Muscle of leg (tissue), 10 donors: ENCODE measurements around the gene ST7L. TPM values are rescaled to one million over a fixed set of nuclear protein-coding genes. Genes with fewer than 3 reads are reported as not detected.

ENCODE experiments used
- DNase-seq: peaks from one replicate; pipeline ENCODE4 v3.0.0; 2013
- H3K27ac ChIP-seq: one replicate; pipeline ENCODE4 v1.5.1; 2013; ENCODE audit warnings: mild to moderate bottlenecking, low read length, control low read depth
- H3K27me3 ChIP-seq: one replicate; pipeline ENCODE4 v1.6.1; 2013; ENCODE audit warnings: low read length; ENCODE audit not compliant: control insufficient read depth, insufficient read depth
- H3K36me3 ChIP-seq: one replicate; pipeline ENCODE4 v1.6.1; 2013; ENCODE audit warnings: low read length; ENCODE audit not compliant: control insufficient read depth, insufficient read depth
- H3K4me1 ChIP-seq: one replicate; pipeline ENCODE4 v1.6.1; 2013; ENCODE audit warnings: low read length; ENCODE audit not compliant: control insufficient read depth, insufficient read depth
- H3K4me3 ChIP-seq: one replicate; pipeline ENCODE4 v1.5.1; 2013; ENCODE audit warnings: low read length, control low read depth
- H3K9me3 ChIP-seq: replicated peaks from 2 replicates; pipeline ENCODE4 v1.6.1; 2013; ENCODE audit warnings: low read depth, low read length; ENCODE audit not compliant: control insufficient read depth
- polyA plus RNA-seq, 8 donors: library from polyadenylated mRNA; unstranded; fragments of 120-200 nt; gene quantifications; one replicate each; pipeline versions ENCODE4 v1.2.1 to v1.2.3, GENCODE V29; 2013; ENCODE audit warnings: inconsistent platforms in 1 of 8, low replicate concordance in 1 of 8; ENCODE audit not compliant: insufficient read length in 8 of 8, insufficient read depth in 1 of 8
- total RNA-seq: library from RNA; stranded (reverse); fragments of 120-200 nt; gene quantifications from one replicate; pipeline ENCODE4 v1.2.4, GENCODE V29; 2013

ST7L gene
- total and polyA plus RNA-seq, 9 donors: 14.6 to 20.8 (median 16.9) TPM

DNA sequence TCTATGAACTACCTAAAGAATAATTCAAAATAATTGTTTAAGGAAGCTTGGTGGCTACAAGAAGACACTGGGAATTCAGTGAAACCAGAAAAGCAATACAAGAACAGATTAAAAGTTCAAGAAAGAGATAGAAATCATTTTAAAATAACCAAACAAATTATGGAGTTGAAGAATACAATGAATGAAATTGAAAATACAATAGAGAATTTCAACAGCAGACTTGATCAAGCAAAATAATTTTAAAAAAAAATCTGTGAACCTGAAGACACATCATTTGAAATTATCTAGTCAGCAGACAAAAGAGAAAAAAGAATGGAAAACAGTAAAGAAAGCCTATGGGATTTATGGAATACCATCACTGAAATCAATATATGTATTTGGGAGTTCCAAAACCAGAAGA is 141.4 kb downstream of the ST7L start:
- H3K27ac ChIP-seq: no peak overlapping the region
- H3K36me3 ChIP-seq: no peaks in the 10 kb centered on the region
- no peaks in the 10 kb centered on the region for H3K4me1 ChIP-seq
- DNase-seq: no peak
- H3K9me3 ChIP-seq: peaks cover 20% of the 10 kb centered on the region
- peaks cover 2% of the 10 kb centered on the region for H3K27me3 ChIP-seq
- H3K4me3 ChIP-seq: no peak overlapping the region

Other genes with a start within 250 kb of the ST7L start
- 8.3 TPM for gene CTTNBP2NL, start 222.9 kb downstream of the ST7L start, total RNA-seq
- gene CTTNBP2NL, start 222.9 kb downstream of the ST7L start, polyA plus RNA-seq: 10 to 100 TPM; 11.0 to 19.4 (median 15.4) TPM
- gene WNT2B, start 110.2 kb downstream of the ST7L start, total RNA-seq: 7.8 TPM
- gene WNT2B, start 110.2 kb downstream of the ST7L start, polyA plus RNA-seq: 1 to 10 TPM; 2.6 to 6.4 (median 3.9) TPM
- 86.2 TPM for gene CAPZA1, start 691 bp upstream of the ST7L start, total RNA-seq
- 100 to 1,000 TPM in 1 of 8 donors, 10 to 100 TPM in 7; 66.6 to 101 (median 81.7) TPM for gene CAPZA1, start 691 bp upstream of the ST7L start, polyA plus RNA-seq
- 35.6 TPM for gene MOV10, start 55.5 kb upstream of the ST7L start, total RNA-seq
- gene MOV10, start 55.5 kb upstream of the ST7L start, polyA plus RNA-seq: 10 to 100 TPM; 41.8 to 70.1 (median 53.5) TPM
- 252 TPM for gene RHOC, start 88.0 kb upstream of the ST7L start, total RNA-seq
- gene RHOC, start 88.0 kb upstream of the ST7L start, polyA plus RNA-seq: 100 to 1,000 TPM; 275 to 338 (median 300) TPM
- 2.1 TPM for gene PPM1J, start 96.2 kb upstream of the ST7L start, total RNA-seq
- gene PPM1J, start 96.2 kb upstream of the ST7L start, polyA plus RNA-seq: 1 to 10 TPM; 1.0 to 3.9 (median 3.1) TPM